NT2/D1 (cell line): Measurements from ENCODE around the gene PLVAP.

Experiments used
- DNase-seq: peaks from one replicate; pipeline ENCODE4 v3.0.0-alpha.2; 2011; ENCODE audit warnings: low read depth, low spot score
- H3K27me3 ChIP-seq: 2 replicates; pipeline ENCODE4 v1.6.0; 2011; ENCODE audit warnings: mild to moderate bottlenecking; ENCODE audit not compliant: insufficient read length, insufficient read depth
- H3K36me3 ChIP-seq: 2 replicates; pipeline ENCODE4 v1.6.1; 2011; ENCODE audit warnings: mild to moderate bottlenecking, low read length, mixed read lengths; ENCODE audit not compliant: insufficient read depth, insufficient read length
- H3K4me1 ChIP-seq: 2 replicates; pipeline ENCODE4 v1.5.1; 2011; ENCODE audit not compliant: insufficient read depth, insufficient read length
- H3K4me3 ChIP-seq: 2 replicates; pipeline ENCODE4 v1.5.1; 2011; ENCODE audit warnings: low read depth; ENCODE audit not compliant: insufficient read length
- H3K9ac ChIP-seq: 2 replicates; pipeline ENCODE4 v1.6.0; 2011; ENCODE audit warnings: low read depth; ENCODE audit not compliant: insufficient read length
- H3K9me3 ChIP-seq: 2 replicates; pipeline ENCODE4 v1.5.1; 2011; ENCODE audit warnings: mild to moderate bottlenecking, low read length; ENCODE audit not compliant: insufficient read depth
- SUZ12 ChIP-seq: IDR thresholded peaks from 2 replicates; pipeline ENCODE4 v1.6.1; 2011; ENCODE audit not compliant: insufficient read length, insufficient read depth; ENCODE audit errors: extremely low read depth
- YY1 ChIP-seq: IDR thresholded peaks from 2 replicates; pipeline ENCODE4 v1.6.1; 2011; ENCODE audit not compliant: insufficient read length, insufficient read depth
- ZNF274 ChIP-seq: IDR thresholded peaks from 2 replicates; pipeline ENCODE4 v1.6.1; 2011; ENCODE audit warnings: mild to moderate bottlenecking, low read depth, low read length

The PLVAP gene

DNA sequence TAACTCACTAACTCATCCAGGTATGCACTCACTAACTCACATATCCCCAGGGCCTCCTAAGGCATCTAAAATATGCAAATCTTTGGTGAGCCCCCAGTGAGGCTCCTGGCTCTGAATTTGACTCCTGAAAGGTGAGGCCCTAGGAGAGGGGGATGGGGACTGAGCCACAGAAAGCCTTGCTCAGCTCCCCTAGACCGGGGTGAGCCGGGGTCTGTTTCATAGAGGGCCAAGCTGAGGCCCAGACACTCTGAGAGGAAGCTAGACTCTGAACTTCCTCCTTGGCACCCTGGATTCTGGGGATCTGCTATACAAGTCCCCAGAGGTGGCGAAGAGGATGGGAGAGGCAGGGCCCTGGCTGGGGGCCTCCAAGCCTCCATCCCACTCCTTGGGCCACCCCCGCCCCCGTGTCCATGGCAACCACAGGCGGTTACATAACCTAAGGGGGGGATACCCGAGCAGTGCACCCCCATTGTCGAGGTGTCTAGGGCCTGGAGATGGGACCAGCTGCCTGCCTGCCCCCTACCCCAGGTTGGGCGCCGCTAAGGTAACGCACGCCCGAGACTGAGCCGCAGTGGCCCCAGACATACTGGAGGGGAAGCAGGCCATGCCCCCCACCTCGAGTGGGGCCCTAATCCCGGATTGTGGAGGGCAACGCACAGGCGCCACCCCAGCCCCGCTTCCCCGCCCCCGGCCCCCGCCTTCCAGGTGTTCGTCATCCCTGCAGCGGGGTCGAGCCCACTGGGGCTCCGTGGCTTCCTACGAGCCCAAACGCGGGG, 74.6 kb downstream of the PLVAP start:
- H3K9ac ChIP-seq: peak overlapping the region; percentile 80
- no peak for DNase-seq
- H3K27me3 ChIP-seq: no peaks in the 10 kb centered on the region
- peaks cover 9% of the 10 kb centered on the region for H3K4me1 ChIP-seq
- H3K9me3 ChIP-seq: peaks cover 10% of the 10 kb centered on the region; the same call in 1 of the 2 replicates
- TF ChIP-seq SUZ12: no peak
- no peak for TF ChIP-seq ZNF274
- no peak for TF ChIP-seq YY1
- H3K36me3 ChIP-seq: peaks cover 22% of the 10 kb centered on the region
- peak overlapping the region; percentile 61 for H3K4me3 ChIP-seq
